K562 (cell line): Measurements from ENCODE around the gene PRKCE. TPM values are rescaled to one million over a fixed set of nuclear protein-coding genes. Genes with fewer than 3 reads are reported as not detected.

Experiments
- ATAC-seq: fragments of 200-7000 bp; cut with Tn5 transposase; 3 replicates; pipeline ENCODE4 v1.9.1; 2020; ENCODE audit warnings: moderate library complexity
- BruUV-seq: library from RNA; stranded (reverse); fragments of 400-500 nt; replicated peaks from 2 replicates; lab custom pipeline; 2021; lab: Mats Ljungman, UMichigan
- CTCF ChIA-PET: fragments of 300-600 bp; formaldehyde crosslinking; extraction: SDS; loops from one replicate; lab custom pipeline; 2021; ENCODE audit warnings: low intra/inter-chr PET ratio; lab: Yijun Ruan, JAX
- POLR2A ChIA-PET: fragments of 300-600, 350-650 bp; sonication (Branson Sonifier 250); formaldehyde crosslinking; extraction: SDS; loops from one replicate; lab custom pipeline; 2021; ENCODE audit warnings: antibody characterized with exemption, inconsistent platforms; lab: Yijun Ruan, JAX
- DNase-seq, 4 experiments: peaks; one replicate each; pipeline versions ENCODE4 v3.0.0 to v3.0.0-alpha.2; 2011 to 2018; ENCODE audit warnings: low spot score in 3 of 4, mixed read lengths in 3 of 4; ENCODE audit errors: extremely low read depth in 1 of 4
- FAIRE-seq: peaks from 2 replicates; lab custom pipeline; 2011; peaks lifted over from hg19 to GRCh38; lab: Jason Lieb, UNC
- H2AFZ ChIP-seq: 2 replicates; pipeline ENCODE4 v1.6.0; 2011; ENCODE audit warnings: low read depth, low read length, control low read depth, inconsistent platforms
- H3K27ac ChIP-seq: fragments of 200-600 bp; 3 replicates; pipeline ENCODE4 v1.8.0; 2011; ENCODE audit warnings: low read depth, mild to moderate bottlenecking, control low read depth, inconsistent platforms, low read length, moderate library complexity, mixed read lengths; ENCODE audit errors: extremely low read depth
- H3K27me3 ChIP-seq, 2 experiments: fragments of 300-600 bp in 1 of 2; 2 replicates in 1 of 2; 3 replicates in 1 of 2; pipeline versions ENCODE4 v1.6.0 to v1.8.0; 2011; ENCODE audit warnings: inconsistent platforms in 2 of 2, low read length in 2 of 2, mild to moderate bottlenecking in 1 of 2, mixed read lengths in 1 of 2, moderate library complexity in 1 of 2; ENCODE audit not compliant: control insufficient read depth in 2 of 2, insufficient read depth in 2 of 2
- H3K36me3 ChIP-seq: fragments of 300-600 bp; 3 replicates; pipeline ENCODE4 v1.8.0; 2011; ENCODE audit warnings: mild to moderate bottlenecking, low read length, inconsistent platforms; ENCODE audit not compliant: control insufficient read depth, insufficient read depth
- H3K4me1 ChIP-seq, 2 experiments: fragments of 200-600 bp in 1 of 2; replicated peaks in 1 of 2; 2 replicates in 1 of 2; 3 replicates in 1 of 2; pipeline versions ENCODE4 v1.5.1 to v1.8.0; 2011; ENCODE audit warnings: inconsistent platforms in 2 of 2, low read length in 2 of 2, mild to moderate bottlenecking in 1 of 2, mixed read lengths in 1 of 2, moderate library complexity in 1 of 2; ENCODE audit not compliant: control insufficient read depth in 2 of 2, insufficient read depth in 2 of 2
- H3K4me2 ChIP-seq: 2 replicates; pipeline ENCODE4 v1.6.1; 2011; ENCODE audit warnings: low read length, control low read depth, inconsistent platforms, mixed read lengths; ENCODE audit not compliant: insufficient read depth
- H3K4me3 ChIP-seq: fragments of 200-600 bp; sonication (generic), shearing (Covaris generic); 2 replicates; pipeline ENCODE4 v1.5.1; 2016; ENCODE audit warnings: control low read depth, inconsistent platforms
- H3K79me2 ChIP-seq: fragments of 200-600 bp; 3 replicates; pipeline ENCODE4 v1.8.0; 2011; ENCODE audit warnings: low read length, inconsistent platforms; ENCODE audit not compliant: control insufficient read depth, insufficient read depth
- H3K9ac ChIP-seq, 2 experiments: 2 replicates each; pipeline versions ENCODE4 v1.6.0 to v1.6.1; 2011; ENCODE audit warnings: low read depth in 2 of 2, low read length in 2 of 2, control low read depth in 1 of 2, inconsistent platforms in 1 of 2, mild to moderate bottlenecking in 1 of 2, mixed read lengths in 1 of 2; ENCODE audit not compliant: insufficient read depth in 1 of 2
- H3K9me1 ChIP-seq: one replicate; pipeline ENCODE4 v1.6.0; 2011; ENCODE audit warnings: inconsistent platforms, mild to moderate bottlenecking, low read length, moderate library complexity; ENCODE audit not compliant: control insufficient read depth, insufficient read depth
- H3K9me3 ChIP-seq: replicated peaks from 2 replicates; pipeline ENCODE4 v1.5.1; 2011; ENCODE audit warnings: low read depth, low read length, inconsistent platforms; ENCODE audit not compliant: control insufficient read depth, insufficient read depth
- H4K20me1 ChIP-seq: replicated peaks from 2 replicates; pipeline ENCODE4 v1.6.1; 2011; ENCODE audit warnings: low read length, inconsistent platforms, mixed read lengths; ENCODE audit not compliant: control insufficient read depth, insufficient read depth
- ILK ChIP-seq: fragments of 450-650 bp; IDR thresholded peaks from 2 replicates; pipeline ENCODE4 v1.6.1; 2016; ENCODE audit warnings: missing genetic modification characterization, low read depth, mild to moderate bottlenecking, missing compliant biosample characterization, moderate library complexity, borderline replicate concordance
- MBD2 ChIP-seq: sonication (generic); IDR thresholded peaks from 2 replicates; pipeline ENCODE4 v1.6.1; 2016; ENCODE audit warnings: low read depth, borderline replicate concordance
- SMAD1 ChIP-seq: fragments of 150-350 bp; IDR thresholded peaks from 2 replicates; pipeline ENCODE4 v1.6.1; 2014; ENCODE audit warnings: low read length, low read depth; ENCODE audit not compliant: partially characterized antibody
- ZNF583 ChIP-seq: fragments of 250-450 bp; sonication (Bioruptor Pico); IDR thresholded peaks from 2 replicates; pipeline ENCODE4 v1.4.0; 2020
- WGBS: fragments of 100-300 bp; shearing (Covaris generic); methylation state at CpG from one replicate; pipeline ENCODE4 v1.1.6; 2016; ENCODE audit warnings: low coverage, mixed read lengths; ENCODE audit not compliant: insufficient coverage; ENCODE audit errors: missing lambda C conversion rate; 5-methylcytosine and 5-hydroxymethylcytosine counted together
- in situ Hi-C: fragments of 300-500 bp; cut with MboI; formaldehyde crosslinking; loops from 4 replicates; pipeline ENCODE4 v1.15.0; 2018; ENCODE audit warnings: inconsistent platforms, mixed read lengths
- intact Hi-C: fragments of 100-400 bp; cut with micrococcal nuclease; formaldehyde crosslinking; loops from 2 replicates; pipeline ENCODE4 v1.14.2; 2022
- polyA plus RNA-seq, 8 experiments: library from polyadenylated mRNA; depleted of rRNA in 4 of 8; stranded (reverse) in 5 of 8; unstranded in 3 of 8; fragments of >200 nt; fragmentation: Nextera tagmentation in 2 of 8; fragmentation: Illumina TruSeq in 1 of 8; extraction: Ambion mirVana in 2 of 8; extraction: Trizol in 1 of 8; gene quantifications; 2 replicates each; pipeline versions ENCODE4 v1.2.1 to v1.2.3, GENCODE V29; 2011 to 2014; ENCODE audit warnings: inconsistent platforms in 1 of 8, missing spikeins in 1 of 8
- total RNA-seq, 7 experiments: library from RNA; depleted of rRNA in 6 of 7; stranded (reverse); fragments of >200 nt in 6 of 7; fragmentation: Illumina TruSeq in 2 of 7; extraction: Trizol in 2 of 7; gene quantifications; 2 replicates each; pipeline versions ENCODE4 v1.2.1 to v1.2.3, GENCODE V29; 2011 to 2021; ENCODE audit warnings: low replicate concordance in 1 of 7
- TF ChIP-seq, protein P1 (sequence below): fragments of 450-650 bp; IDR thresholded peaks from 2 replicates; pipeline ENCODE4 v1.6.1; 2018; ENCODE audit not compliant: partially characterized antibody

PRKCE gene
- total and polyA plus RNA-seq, 9 of the 15 experiments (the other 6 are each of a cell fraction or from before 2014, with no cell fraction given): 0.06 to 1.0 (median 0.22) TPM; not detected in 1

DNA sequence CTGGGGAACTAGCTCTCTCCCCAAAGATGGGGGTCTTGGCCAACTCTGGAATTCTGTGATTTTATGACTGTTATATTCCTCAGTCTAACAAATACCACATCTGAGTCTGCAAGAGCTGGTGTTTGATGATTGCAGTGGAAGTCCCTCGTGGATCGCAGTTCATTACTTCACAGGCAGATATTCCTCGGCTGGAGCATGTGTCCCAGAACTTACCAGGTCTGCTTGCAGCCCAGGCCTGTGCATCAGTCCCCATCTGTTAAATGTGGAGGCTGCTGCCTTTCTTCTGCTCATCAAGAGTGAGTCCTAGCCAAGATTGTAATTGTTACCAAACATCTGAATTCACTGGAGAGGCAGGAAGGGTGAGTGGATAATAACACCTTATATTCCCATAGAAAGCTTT is 55.5 kb downstream of the PRKCE start:
- Histone ChIP-seq H3K4me1 (no peaks in the 10 kb centered on the region), H2AFZ (no peak overlapping the region)
- TF ChIP-seq, protein P1, sequence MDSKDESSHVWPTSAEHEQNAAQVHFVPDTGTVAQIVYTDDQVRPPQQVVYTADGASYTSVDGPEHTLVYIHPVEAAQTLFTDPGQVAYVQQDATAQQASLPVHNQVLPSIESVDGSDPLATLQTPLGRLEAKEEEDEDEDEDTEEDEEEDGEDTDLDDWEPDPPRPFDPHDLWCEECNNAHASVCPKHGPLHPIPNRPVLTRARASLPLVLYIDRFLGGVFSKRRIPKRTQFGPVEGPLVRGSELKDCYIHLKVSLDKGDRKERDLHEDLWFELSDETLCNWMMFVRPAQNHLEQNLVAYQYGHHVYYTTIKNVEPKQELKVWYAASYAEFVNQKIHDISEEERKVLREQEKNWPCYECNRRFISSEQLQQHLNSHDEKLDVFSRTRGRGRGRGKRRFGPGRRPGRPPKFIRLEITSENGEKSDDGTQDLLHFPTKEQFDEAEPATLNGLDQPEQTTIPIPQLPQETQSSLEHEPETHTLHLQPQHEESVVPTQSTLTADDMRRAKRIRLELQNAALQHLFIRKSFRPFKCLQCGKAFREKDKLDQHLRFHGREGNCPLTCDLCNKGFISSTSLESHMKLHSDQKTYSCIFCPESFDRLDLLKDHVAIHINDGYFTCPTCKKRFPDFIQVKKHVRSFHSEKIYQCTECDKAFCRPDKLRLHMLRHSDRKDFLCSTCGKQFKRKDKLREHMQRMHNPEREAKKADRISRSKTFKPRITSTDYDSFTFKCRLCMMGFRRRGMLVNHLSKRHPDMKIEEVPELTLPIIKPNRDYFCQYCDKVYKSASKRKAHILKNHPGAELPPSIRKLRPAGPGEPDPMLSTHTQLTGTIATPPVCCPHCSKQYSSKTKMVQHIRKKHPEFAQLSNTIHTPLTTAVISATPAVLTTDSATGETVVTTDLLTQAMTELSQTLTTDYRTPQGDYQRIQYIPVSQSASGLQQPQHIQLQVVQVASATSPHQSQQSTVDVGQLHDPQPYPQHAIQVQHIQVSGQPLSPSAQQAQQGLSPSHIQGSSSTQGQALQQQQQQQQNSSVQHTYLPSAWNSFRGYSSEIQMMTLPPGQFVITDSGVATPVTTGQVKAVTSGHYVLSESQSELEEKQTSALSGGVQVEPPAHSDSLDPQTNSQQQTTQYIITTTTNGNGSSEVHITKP: no peak
- TF ChIP-seq ZNF583 (CRISPR knock-in tag) (no peak), MBD2 (no peak), ILK (no peak), SMAD1 (no peak)
- TF ChIP-seq, all 486 proteins: peak for 0
- H3K4me3 ChIP-seq: no peak overlapping the region
- 3% methylated on average over 3 of the region's 3 CpGs for WGBS
- H3K27ac ChIP-seq: no peak overlapping the region
- DNase-seq (no peak), ATAC-seq (no peak), FAIRE-seq (no peak)
- intact Hi-C loops: no loop called here
- BruUV-seq: no TSS peak
- no peaks in the 10 kb centered on the region for H3K79me2 ChIP-seq
- H3K4me2 ChIP-seq: no peak overlapping the region
- no peaks in the 10 kb centered on the region for H3K9me3 ChIP-seq
- CTCF ChIA-PET: no interaction called here
- no peaks in the 10 kb centered on the region for H4K20me1 ChIP-seq
- H3K9me1 ChIP-seq: no peaks in the 10 kb centered on the region
- in situ Hi-C loops: no loop called here
- H3K9ac ChIP-seq: no peak overlapping the region
- no peaks in the 10 kb centered on the region for H3K36me3 ChIP-seq
- H3K27me3 ChIP-seq: peaks cover 0 to 12% of the 10 kb centered on the region in 2 experiments; a peak in 3 of 5 replicates
- POLR2A ChIA-PET: no interaction called here
